ENCODE results near the gene NECAB3. TPM values are rescaled to one million over a fixed set of nuclear protein-coding genes. Genes with fewer than 3 reads are reported as not detected.
A peak's percentile ranks its signal among the peaks of the same experiment; 100 is the strongest.
"Not testable (repeated sequence)": the region's sequence is repeated elsewhere in the genome, so short reads cannot be mapped to it uniquely, and the experiment has no call there.

Gene NECAB3
- total and polyA plus RNA-seq, 9 donors: 23.0 to 31.6 (median 27.8) TPM

GRCh38 chr20:33710681-33711445 is 36.6 kb upstream of the NECAB3 start:
- H3K4me1 ChIP-seq (ENCODE audit: control insufficient read depth, insufficient read depth, low read length): no peaks in the 10 kb centered on the region
- no peaks in the 10 kb centered on the region for H3K27me3 ChIP-seq (ENCODE audit: control insufficient read depth, insufficient read depth, low read length)
- 81% methylated on average over 8 of the region's 14 CpGs for WGBS (ENCODE audit: insufficient coverage)
- no peaks in the 10 kb centered on the region for H3K9me3 ChIP-seq (replicated peaks; ENCODE audit: control insufficient read depth, low read depth, low read length)
- H3K27ac ChIP-seq (ENCODE audit: low read length): no peak overlapping the region
- no peak for DNase-seq
- no peak overlapping the region for H3K4me3 ChIP-seq (ENCODE audit: low read length)
- peaks cover 46% of the 10 kb centered on the region for H3K36me3 ChIP-seq (ENCODE audit: control insufficient read depth, insufficient read depth, low read length)

- Histone ChIP-seq H3K27ac (ENCODE audit: low read length) (no peak overlapping the region), H3K4me1 (ENCODE audit: control insufficient read depth, insufficient read depth, low read length) (no peaks in the 10 kb centered on the region), H3K4me3 (ENCODE audit: low read length) (no peak overlapping the region), H3K27me3 (ENCODE audit: control insufficient read depth, insufficient read depth, low read length) (no peaks in the 10 kb centered on the region), H3K9me3 (replicated peaks; ENCODE audit: control insufficient read depth, low read depth, low read length) (no peaks in the 10 kb centered on the region), H3K36me3 (ENCODE audit: control insufficient read depth, insufficient read depth, low read length) (peaks cover 46% of the 10 kb centered on the region)
- 78% methylated on average over 11 of the region's 16 CpGs for WGBS (ENCODE audit: insufficient coverage)
- no peak for DNase-seq
Observed at GRCh38 chr20:33709905-33710541, 35.8 kb upstream of the NECAB3 start.

- H3K36me3 ChIP-seq (ENCODE audit: control insufficient read depth, insufficient read depth, low read length): peaks cover 40% of the 10 kb centered on the region
- no peaks in the 10 kb centered on the region for H3K27me3 ChIP-seq (ENCODE audit: control insufficient read depth, insufficient read depth, low read length)
Observed at GRCh38 chr20:33709398-33709797, 35.2 kb upstream of the NECAB3 start.

GRCh38 chr20:33707668-33708067 is 33.4 kb upstream of the NECAB3 start:
- DNase-seq: no peak
- WGBS (ENCODE audit: insufficient coverage): 89% methylated on average over 3 of the region's 11 CpGs
- peaks cover 8% of the 10 kb centered on the region for H3K4me1 ChIP-seq (ENCODE audit: control insufficient read depth, insufficient read depth, low read length)
- peaks cover 32% of the 10 kb centered on the region for H3K36me3 ChIP-seq (ENCODE audit: control insufficient read depth, insufficient read depth, low read length)
- H3K27me3 ChIP-seq (ENCODE audit: control insufficient read depth, insufficient read depth, low read length): no peaks in the 10 kb centered on the region
- H3K27ac ChIP-seq (ENCODE audit: low read length): no peak overlapping the region
- no peaks in the 10 kb centered on the region for H3K9me3 ChIP-seq (replicated peaks; ENCODE audit: control insufficient read depth, low read depth, low read length)
- no peak overlapping the region for H3K4me3 ChIP-seq (ENCODE audit: low read length)

More at GRCh38 chr20:33709398-33709797, 35.2 kb upstream of the NECAB3 start:
- Histone ChIP-seq H3K4me3 (ENCODE audit: low read length) (no peak overlapping the region), H3K27ac (ENCODE audit: low read length) (no peak overlapping the region), H3K9me3 (replicated peaks; ENCODE audit: control insufficient read depth, low read depth, low read length) (no peaks in the 10 kb centered on the region), H3K4me1 (ENCODE audit: control insufficient read depth, insufficient read depth, low read length) (no peaks in the 10 kb centered on the region)
- DNase-seq: no peak
- 100% methylated on average over 1 of the region's 2 CpGs for WGBS (ENCODE audit: insufficient coverage)

- Histone ChIP-seq H3K9me3 (replicated peaks; ENCODE audit: control insufficient read depth, low read depth, low read length) (no peaks in the 10 kb centered on the region), H3K4me1 (ENCODE audit: control insufficient read depth, insufficient read depth, low read length) (peaks cover 8% of the 10 kb centered on the region), H3K36me3 (ENCODE audit: control insufficient read depth, insufficient read depth, low read length) (peaks cover 10% of the 10 kb centered on the region), H3K4me3 (ENCODE audit: low read length) (no peak overlapping the region), H3K27ac (ENCODE audit: low read length) (no peak overlapping the region), H3K27me3 (ENCODE audit: control insufficient read depth, insufficient read depth, low read length) (no peaks in the 10 kb centered on the region)
- 100% methylated on average over 3 of the region's 11 CpGs for WGBS (ENCODE audit: insufficient coverage)
- DNase-seq: no peak
Observed at GRCh38 chr20:33704197-33704924, 30.1 kb upstream of the NECAB3 start.

- no peaks in the 10 kb centered on the region for H3K27me3 ChIP-seq (ENCODE audit: control insufficient read depth, insufficient read depth, low read length)
- DNase-seq: no peak
- no peak overlapping the region for H3K27ac ChIP-seq (ENCODE audit: low read length)
- WGBS (ENCODE audit: insufficient coverage): 100% methylated on average over 4 of the region's 8 CpGs
- no peaks in the 10 kb centered on the region for H3K9me3 ChIP-seq (replicated peaks; ENCODE audit: control insufficient read depth, low read depth, low read length)
- peaks cover 8% of the 10 kb centered on the region for H3K4me1 ChIP-seq (ENCODE audit: control insufficient read depth, insufficient read depth, low read length)
- H3K4me3 ChIP-seq (ENCODE audit: low read length): no peak overlapping the region
- H3K36me3 ChIP-seq (ENCODE audit: control insufficient read depth, insufficient read depth, low read length): peaks cover 10% of the 10 kb centered on the region
Observed at GRCh38 chr20:33703498-33704137, 29.4 kb upstream of the NECAB3 start.

GRCh38 chr20:33702861-33703260 is 28.6 kb upstream of the NECAB3 start:
- Histone ChIP-seq H3K27ac (ENCODE audit: low read length) (no peak overlapping the region), H3K4me1 (ENCODE audit: control insufficient read depth, insufficient read depth, low read length) (peaks cover 8% of the 10 kb centered on the region), H3K4me3 (ENCODE audit: low read length) (no peak overlapping the region), H3K9me3 (replicated peaks; ENCODE audit: control insufficient read depth, low read depth, low read length) (no peaks in the 10 kb centered on the region), H3K27me3 (ENCODE audit: control insufficient read depth, insufficient read depth, low read length) (no peaks in the 10 kb centered on the region), H3K36me3 (ENCODE audit: control insufficient read depth, insufficient read depth, low read length) (peaks cover 10% of the 10 kb centered on the region)
- DNase-seq: peak; percentile 55
- 26% methylated on average over 5 of the region's 5 CpGs for WGBS (ENCODE audit: insufficient coverage)

GRCh38 chr20:33701629-33702450 is 27.6 kb upstream of the NECAB3 start:
- WGBS (ENCODE audit: insufficient coverage): 94% methylated on average over 19 of the region's 27 CpGs
- peaks cover 13% of the 10 kb centered on the region for H3K4me1 ChIP-seq (ENCODE audit: control insufficient read depth, insufficient read depth, low read length)
- DNase-seq: no peak

GRCh38 chr20:33700696-33701441 is 26.6 kb upstream of the NECAB3 start:
- not testable (repeated sequence) for H3K9me3 ChIP-seq (replicated peaks; ENCODE audit: control insufficient read depth, low read depth, low read length); H3K4me3 ChIP-seq (ENCODE audit: low read length); H3K36me3 ChIP-seq (ENCODE audit: control insufficient read depth, insufficient read depth, low read length); DNase-seq; H3K27ac ChIP-seq (ENCODE audit: low read length); H3K27me3 ChIP-seq (ENCODE audit: control insufficient read depth, insufficient read depth, low read length)
- peaks cover 14% of the 10 kb centered on the region for H3K4me1 ChIP-seq (ENCODE audit: control insufficient read depth, insufficient read depth, low read length)
- 94% methylated on average over 30 of the region's 45 CpGs for WGBS (ENCODE audit: insufficient coverage)

More at GRCh38 chr20:33701629-33702450, 27.6 kb upstream of the NECAB3 start:
- Histone ChIP-seq H3K9me3 (replicated peaks; ENCODE audit: control insufficient read depth, low read depth, low read length) (no peaks in the 10 kb centered on the region), H3K27ac (ENCODE audit: low read length) (no peak overlapping the region), H3K36me3 (ENCODE audit: control insufficient read depth, insufficient read depth, low read length) (peaks cover under 1% of the 10 kb centered on the region), H3K4me3 (ENCODE audit: low read length) (no peak overlapping the region), H3K27me3 (ENCODE audit: control insufficient read depth, insufficient read depth, low read length) (no peaks in the 10 kb centered on the region)

Measured in muscle of leg (tissue), 11 donors.